ENCODE data around the gene KDM3A.
"Not testable (repeated sequence)": the region's sequence is repeated elsewhere in the genome, so short reads cannot be mapped to it uniquely, and the experiment has no call there.

KDM3A gene

DNA sequence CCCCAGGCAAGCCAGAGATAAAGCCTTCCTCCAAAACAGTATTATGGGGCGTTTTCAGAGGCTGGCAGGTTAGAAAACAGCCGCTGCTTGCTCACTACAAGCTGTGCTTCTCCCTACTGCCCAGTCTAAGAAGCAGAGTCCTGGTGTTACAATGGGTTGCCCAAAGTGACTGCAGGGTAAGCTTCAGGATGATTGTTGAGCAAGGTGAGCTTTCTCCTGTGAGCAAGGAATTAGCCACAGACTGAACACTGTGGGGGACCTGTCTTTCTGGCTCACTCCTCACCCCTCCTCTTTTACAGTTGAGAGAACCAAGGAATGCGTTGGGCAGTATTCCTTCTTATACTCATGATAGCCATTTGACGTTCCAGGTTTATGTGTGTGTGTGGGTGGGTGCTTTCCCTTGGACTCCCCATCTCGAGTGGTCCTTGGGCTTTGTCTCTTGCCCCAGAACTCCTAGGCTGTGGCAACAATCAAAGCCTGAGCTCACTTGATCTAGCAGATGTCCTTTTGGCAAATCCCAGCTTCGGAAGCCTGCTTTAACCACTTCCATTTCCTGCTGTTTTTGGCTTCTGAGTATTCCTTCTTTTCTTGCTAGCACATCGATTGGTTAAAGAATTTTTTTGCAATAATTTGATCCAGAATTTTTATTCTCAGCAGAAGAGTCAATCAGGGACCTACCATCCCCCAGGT is 47.5 kb downstream of the KDM3A start:
- no peak overlapping the region for H3K27ac ChIP-seq
- TF ChIP-seq, protein P1, sequence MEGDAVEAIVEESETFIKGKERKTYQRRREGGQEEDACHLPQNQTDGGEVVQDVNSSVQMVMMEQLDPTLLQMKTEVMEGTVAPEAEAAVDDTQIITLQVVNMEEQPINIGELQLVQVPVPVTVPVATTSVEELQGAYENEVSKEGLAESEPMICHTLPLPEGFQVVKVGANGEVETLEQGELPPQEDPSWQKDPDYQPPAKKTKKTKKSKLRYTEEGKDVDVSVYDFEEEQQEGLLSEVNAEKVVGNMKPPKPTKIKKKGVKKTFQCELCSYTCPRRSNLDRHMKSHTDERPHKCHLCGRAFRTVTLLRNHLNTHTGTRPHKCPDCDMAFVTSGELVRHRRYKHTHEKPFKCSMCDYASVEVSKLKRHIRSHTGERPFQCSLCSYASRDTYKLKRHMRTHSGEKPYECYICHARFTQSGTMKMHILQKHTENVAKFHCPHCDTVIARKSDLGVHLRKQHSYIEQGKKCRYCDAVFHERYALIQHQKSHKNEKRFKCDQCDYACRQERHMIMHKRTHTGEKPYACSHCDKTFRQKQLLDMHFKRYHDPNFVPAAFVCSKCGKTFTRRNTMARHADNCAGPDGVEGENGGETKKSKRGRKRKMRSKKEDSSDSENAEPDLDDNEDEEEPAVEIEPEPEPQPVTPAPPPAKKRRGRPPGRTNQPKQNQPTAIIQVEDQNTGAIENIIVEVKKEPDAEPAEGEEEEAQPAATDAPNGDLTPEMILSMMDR (IDR thresholded peaks at IDR 0.05), result no peak
- no peak for TF ChIP-seq ZFX (IDR thresholded peaks at IDR 0.05; ENCODE audit: borderline replicate concordance)

DNA sequence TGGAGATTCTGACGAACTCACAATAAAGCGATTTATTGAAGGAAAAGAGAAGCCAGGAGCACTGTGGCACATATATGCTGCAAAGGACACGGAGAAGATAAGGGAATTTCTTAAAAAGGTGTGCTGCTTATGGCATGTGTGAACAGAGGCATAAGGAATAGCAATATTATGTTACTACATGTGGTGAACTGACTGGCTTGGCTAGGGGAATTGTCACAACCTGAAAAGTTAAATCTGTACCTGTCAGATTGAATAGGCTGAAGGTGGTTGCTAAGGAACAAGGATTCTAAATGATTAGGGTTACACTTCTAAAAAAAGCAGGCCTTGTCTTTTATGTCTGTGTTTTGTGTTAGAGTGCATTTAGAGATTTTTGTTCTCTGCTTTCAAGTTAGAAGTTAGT is 48.4 kb downstream of the KDM3A start:
- no peak overlapping the region for H3K27ac ChIP-seq
- TF ChIP-seq, protein P1 (IDR thresholded peaks at IDR 0.05), result no peak
- TF ChIP-seq ZFX (IDR thresholded peaks at IDR 0.05; ENCODE audit: borderline replicate concordance), result no peak

DNA sequence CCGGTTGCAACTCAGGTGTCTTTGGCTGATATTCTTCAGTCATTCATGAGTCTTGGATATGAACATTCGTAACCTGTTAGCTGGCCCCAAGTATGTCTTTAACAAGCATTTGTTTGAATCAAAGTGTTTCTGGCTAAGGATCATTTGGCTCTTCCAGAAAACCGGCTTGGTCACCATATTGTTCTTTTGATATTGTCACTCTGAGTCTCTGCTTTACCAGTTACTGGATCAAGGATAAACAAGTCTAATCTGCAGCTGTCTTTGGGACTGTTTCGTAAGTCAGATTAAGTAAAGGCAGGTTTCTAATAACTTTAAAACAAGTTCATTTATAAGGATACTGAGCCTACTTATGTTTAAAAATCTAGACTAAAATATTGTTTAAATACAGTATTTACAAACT is 49.1 kb downstream of the KDM3A start:
- TF ChIP-seq ZFX (IDR thresholded peaks at IDR 0.05; ENCODE audit: borderline replicate concordance), result no peak
- TF ChIP-seq, protein P1 (IDR thresholded peaks at IDR 0.05), result no peak
- H3K27ac ChIP-seq, result no peak overlapping the region

DNA sequence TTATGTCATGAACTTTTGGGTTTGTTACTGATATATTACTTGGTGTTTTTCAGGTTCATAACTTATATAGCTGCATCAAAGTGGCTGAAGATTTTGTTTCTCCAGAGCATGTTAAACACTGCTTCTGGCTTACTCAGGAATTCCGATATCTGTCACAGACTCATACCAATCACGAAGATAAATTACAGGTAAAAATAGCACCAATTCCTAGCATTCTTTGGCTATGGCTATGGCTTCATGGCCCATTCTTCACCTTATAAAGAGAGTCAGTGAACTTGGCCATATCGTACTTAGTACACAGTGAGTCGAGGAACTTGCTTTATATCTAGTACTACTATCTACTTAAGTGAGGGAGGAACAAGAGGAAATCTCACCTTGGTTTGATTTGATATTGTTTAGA is 49.9 kb downstream of the KDM3A start:
- TF ChIP-seq, protein P1 (IDR thresholded peaks at IDR 0.05), result no peak
- no peak for TF ChIP-seq ZFX (IDR thresholded peaks at IDR 0.05; ENCODE audit: borderline replicate concordance)
- H3K27ac ChIP-seq, result no peak overlapping the region

DNA sequence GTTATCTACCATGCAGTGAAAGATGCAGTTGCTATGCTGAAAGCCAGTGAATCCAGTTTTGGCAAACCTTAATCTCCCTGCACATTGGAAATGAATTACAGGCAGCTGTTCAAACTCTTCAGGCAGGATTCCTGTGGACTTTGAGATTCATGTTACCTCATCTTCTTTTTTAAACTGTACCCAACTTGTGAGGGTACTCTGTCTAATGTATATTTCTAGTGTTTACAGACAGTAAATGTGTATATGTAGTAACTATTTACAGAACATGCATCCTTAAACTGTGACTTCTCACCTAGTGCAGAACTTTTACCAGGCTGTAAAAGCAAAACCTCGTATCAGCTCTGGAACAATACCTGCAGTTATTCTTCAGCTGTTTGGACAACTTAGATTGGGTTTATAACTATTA is 50.9 kb downstream of the KDM3A start:
- no peak overlapping the region for H3K27ac ChIP-seq
- TF ChIP-seq ZFX (IDR thresholded peaks at IDR 0.05; ENCODE audit: borderline replicate concordance), result no peak
- TF ChIP-seq, protein P1 (IDR thresholded peaks at IDR 0.05), result no peak

DNA sequence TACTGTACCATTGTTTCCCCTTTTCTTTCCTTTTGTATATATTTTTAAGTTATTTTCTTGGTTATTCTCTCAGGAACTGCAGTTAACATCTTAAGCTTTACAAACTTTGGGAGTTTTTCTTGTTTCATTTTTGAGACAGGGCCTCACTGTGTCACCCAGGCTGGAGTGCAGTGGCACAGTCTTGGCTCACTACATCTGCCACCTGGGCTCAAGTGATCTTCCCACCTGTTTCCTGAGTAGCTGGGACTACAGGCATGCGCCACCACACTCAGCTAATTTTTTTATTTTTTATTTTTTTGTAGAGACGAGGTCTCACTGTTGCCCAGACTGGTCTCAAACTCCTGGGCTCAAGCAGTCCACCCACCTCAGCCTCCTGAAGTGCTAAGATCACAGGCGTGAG is 55.2 kb downstream of the KDM3A start:
- not testable (repeated sequence) for H3K27ac ChIP-seq

DNA sequence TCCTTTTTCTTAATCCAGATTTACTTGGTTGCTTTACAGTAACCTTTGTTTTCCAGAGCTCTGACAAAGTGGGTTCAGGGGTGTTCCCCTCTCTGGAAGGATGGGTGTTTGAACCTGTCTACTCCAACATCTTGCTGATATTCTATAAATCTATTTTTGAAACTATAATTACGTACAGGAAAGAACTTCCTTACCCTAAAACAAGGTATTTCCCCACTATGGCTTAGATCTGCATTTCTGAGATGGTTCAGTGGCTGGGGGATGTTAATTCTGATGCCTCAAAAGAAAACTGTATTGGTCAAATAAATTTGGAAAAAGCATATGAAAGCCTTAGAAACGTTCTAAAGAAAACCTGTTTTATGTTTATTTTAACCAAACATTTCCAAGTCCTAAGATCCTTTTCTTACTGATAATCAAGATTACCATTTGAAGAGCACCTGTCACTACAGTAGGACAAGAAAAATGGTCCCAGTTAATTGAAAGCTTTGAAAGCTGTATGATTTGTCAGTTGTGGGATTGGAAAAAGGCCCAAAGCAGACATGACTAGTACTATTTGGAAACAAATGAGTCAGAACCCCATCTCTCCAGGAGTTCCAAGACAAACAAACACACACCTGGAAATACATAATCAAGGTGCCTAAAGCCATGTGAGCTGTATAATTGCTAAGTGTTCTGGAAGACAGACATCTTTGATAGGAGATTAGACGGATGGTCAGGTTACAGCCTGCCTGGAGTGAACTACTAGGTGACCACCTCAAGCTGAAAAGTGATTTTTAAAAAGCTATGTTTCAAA is 57.5 kb downstream of the KDM3A start:
- no peak overlapping the region for H3K27ac ChIP-seq
- TF ChIP-seq, protein P1 (IDR thresholded peaks at IDR 0.05), result no peak
- TF ChIP-seq ZFX (IDR thresholded peaks at IDR 0.05; ENCODE audit: borderline replicate concordance), result no peak
